CD4-positive, alpha-beta T cell treated with Interleukin-1 beta for 1 hour (primary cell): Measurements from ENCODE around the gene NR2F1-AS1.
"Not testable (repeated sequence)": the region's sequence is repeated elsewhere in the genome, so short reads cannot be mapped to it uniquely, and the experiment has no call there.

Experiments
- DNase-seq, 2 donors: peaks; one replicate each; pipeline ENCODE4 v3.0.0-alpha.2; 2020 to 2022

The NR2F1-AS1 gene

GRCh38 chr5:93512799-93513198 lies 68.2 kb downstream of the NR2F1-AS1 start:
- DNase-seq = no peak

GRCh38 chr5:93511445-93511844 lies 69.6 kb downstream of the NR2F1-AS1 start:
- DNase-seq = no peak

- no peak for DNase-seq
These were observed 70.2 kb downstream of the NR2F1-AS1 start for GRCh38 chr5:93510626-93511380.

GRCh38 chr5:93505553-93505952 lies 75.5 kb downstream of the NR2F1-AS1 start:
- not testable (repeated sequence) for DNase-seq

- DNase-seq = no peak
These were observed 77.4 kb downstream of the NR2F1-AS1 start for GRCh38 chr5:93503598-93504067.

GRCh38 chr5:93497096-93497495 lies 83.9 kb downstream of the NR2F1-AS1 start:
- no peak for DNase-seq

- no peak for DNase-seq
These were observed 101.0 kb downstream of the NR2F1-AS1 start for GRCh38 chr5:93479982-93480509.

- no peak for DNase-seq
These were observed 103.2 kb downstream of the NR2F1-AS1 start for GRCh38 chr5:93477816-93478215.

- no peak for DNase-seq
These were observed 104.7 kb downstream of the NR2F1-AS1 start for GRCh38 chr5:93476251-93476742.

- no peak for DNase-seq
These were observed 118.1 kb downstream of the NR2F1-AS1 start for GRCh38 chr5:93462916-93463315.

GRCh38 chr5:93461756-93462155 lies 119.3 kb downstream of the NR2F1-AS1 start:
- no peak for DNase-seq

GRCh38 chr5:93460286-93460685 lies 120.7 kb downstream of the NR2F1-AS1 start:
- DNase-seq = no peak

- DNase-seq = not testable (repeated sequence)
These were observed 124.2 kb downstream of the NR2F1-AS1 start for GRCh38 chr5:93456796-93457195.

GRCh38 chr5:93454896-93455295 lies 126.1 kb downstream of the NR2F1-AS1 start:
- DNase-seq = no peak

GRCh38 chr5:93452255-93452654 lies 128.8 kb downstream of the NR2F1-AS1 start:
- no peak for DNase-seq

GRCh38 chr5:93438124-93438523 lies 142.9 kb downstream of the NR2F1-AS1 start:
- no peak for DNase-seq

GRCh38 chr5:93436083-93436482 lies 144.9 kb downstream of the NR2F1-AS1 start:
- no peak for DNase-seq

GRCh38 chr5:93433422-93433821 lies 147.6 kb downstream of the NR2F1-AS1 start:
- DNase-seq = no peak

GRCh38 chr5:93431250-93431649 lies 149.8 kb downstream of the NR2F1-AS1 start:
- DNase-seq = no peak

- DNase-seq = no peak
These were observed 150.3 kb downstream of the NR2F1-AS1 start for GRCh38 chr5:93430673-93431199.

- no peak for DNase-seq
These were observed 150.9 kb downstream of the NR2F1-AS1 start for GRCh38 chr5:93430118-93430517.

GRCh38 chr5:93428868-93429267 lies 152.2 kb downstream of the NR2F1-AS1 start:
- DNase-seq = no peak

- no peak for DNase-seq
These were observed 153.7 kb downstream of the NR2F1-AS1 start for GRCh38 chr5:93427316-93427715.

GRCh38 chr5:93425096-93425495 lies 155.9 kb downstream of the NR2F1-AS1 start:
- no peak for DNase-seq
